ENCODE data around the gene SDHAF3. TPM values are rescaled to one million over a fixed set of nuclear protein-coding genes. Genes with fewer than 3 reads are reported as not detected.

Gene SDHAF3
- total RNA-seq, 1 experiment from 2014 or later, result 25.0 TPM

DNA sequence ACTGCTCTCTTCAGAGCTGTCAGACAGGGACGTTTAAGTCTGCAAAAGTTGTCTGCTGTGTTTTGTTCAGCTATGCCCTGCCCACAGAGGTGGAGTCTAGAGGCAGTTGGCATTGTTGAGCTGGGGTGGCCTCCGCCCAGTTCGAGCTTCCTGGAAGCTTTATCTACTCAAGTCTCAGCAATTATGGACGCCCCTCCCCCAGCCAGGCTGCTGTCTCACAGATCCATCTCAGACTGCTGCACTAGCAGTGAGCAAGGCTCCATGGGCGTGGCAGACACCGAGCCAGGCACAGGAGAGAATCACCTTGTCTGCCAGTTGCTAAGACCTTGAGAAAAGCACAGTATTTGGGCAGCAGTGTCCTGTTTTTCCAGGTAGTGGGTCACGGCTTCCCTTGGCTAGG is 98.1 kb downstream of the SDHAF3 start (continued):
- no peak for TF ChIP-seq POLR2A (IDR thresholded peaks at IDR 0.05; ENCODE audit: borderline replicate concordance, extremely low read depth, insufficient read depth, insufficient read length)
- TF ChIP-seq TCF7L2 (IDR thresholded peaks at IDR 0.05; ENCODE audit: borderline replicate concordance, extremely low read depth, insufficient read depth, insufficient read length), result no peak
- TF ChIP-seq RAD21 (IDR thresholded peaks at IDR 0.05; ENCODE audit: low read depth), result no peak
- no peak for TF ChIP-seq CEBPB (IDR thresholded peaks at IDR 0.05; ENCODE audit: low read depth)

DNA sequence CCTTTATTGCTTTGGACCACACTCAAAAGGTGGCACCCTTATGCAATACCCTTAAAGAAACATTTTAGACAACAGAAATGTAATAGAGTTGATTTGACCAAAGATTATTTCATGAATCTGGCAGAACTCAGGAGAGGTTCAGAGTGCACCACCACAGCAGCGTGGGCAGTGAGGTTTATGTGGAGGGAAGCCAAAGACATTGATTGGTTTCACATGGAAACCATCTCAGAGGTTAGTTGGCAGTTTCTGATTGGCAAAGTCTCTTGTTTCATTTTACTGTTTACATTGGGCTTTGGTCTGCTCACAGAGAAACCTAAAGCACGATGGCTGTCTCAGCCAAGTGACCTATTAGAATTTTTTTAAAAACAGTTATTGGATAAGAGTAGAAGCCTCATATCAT is 101.3 kb downstream of the SDHAF3 start:
- H3K9ac ChIP-seq (ENCODE audit: low read length), result no peak overlapping the region
- RAD21 ChIA-PET (ENCODE audit: low non-redundant PET in 1 of 2, low total read pairs in 2 of 2, uncharacterized antibody in 2 of 2, unreplicated experiment in 2 of 2), result no interaction called here
- no peaks in the 10 kb centered on the region for H3K36me3 ChIP-seq (ENCODE audit: control insufficient read depth in 1 of 2, insufficient read depth in 2 of 2, low read length in 2 of 2)
- no peak overlapping the region for H3K4me2 ChIP-seq (ENCODE audit: low read length)
- H3K79me2 ChIP-seq (ENCODE audit: insufficient read depth, low read length), result no peaks in the 10 kb centered on the region
- TF ChIP-seq, protein P1, sequence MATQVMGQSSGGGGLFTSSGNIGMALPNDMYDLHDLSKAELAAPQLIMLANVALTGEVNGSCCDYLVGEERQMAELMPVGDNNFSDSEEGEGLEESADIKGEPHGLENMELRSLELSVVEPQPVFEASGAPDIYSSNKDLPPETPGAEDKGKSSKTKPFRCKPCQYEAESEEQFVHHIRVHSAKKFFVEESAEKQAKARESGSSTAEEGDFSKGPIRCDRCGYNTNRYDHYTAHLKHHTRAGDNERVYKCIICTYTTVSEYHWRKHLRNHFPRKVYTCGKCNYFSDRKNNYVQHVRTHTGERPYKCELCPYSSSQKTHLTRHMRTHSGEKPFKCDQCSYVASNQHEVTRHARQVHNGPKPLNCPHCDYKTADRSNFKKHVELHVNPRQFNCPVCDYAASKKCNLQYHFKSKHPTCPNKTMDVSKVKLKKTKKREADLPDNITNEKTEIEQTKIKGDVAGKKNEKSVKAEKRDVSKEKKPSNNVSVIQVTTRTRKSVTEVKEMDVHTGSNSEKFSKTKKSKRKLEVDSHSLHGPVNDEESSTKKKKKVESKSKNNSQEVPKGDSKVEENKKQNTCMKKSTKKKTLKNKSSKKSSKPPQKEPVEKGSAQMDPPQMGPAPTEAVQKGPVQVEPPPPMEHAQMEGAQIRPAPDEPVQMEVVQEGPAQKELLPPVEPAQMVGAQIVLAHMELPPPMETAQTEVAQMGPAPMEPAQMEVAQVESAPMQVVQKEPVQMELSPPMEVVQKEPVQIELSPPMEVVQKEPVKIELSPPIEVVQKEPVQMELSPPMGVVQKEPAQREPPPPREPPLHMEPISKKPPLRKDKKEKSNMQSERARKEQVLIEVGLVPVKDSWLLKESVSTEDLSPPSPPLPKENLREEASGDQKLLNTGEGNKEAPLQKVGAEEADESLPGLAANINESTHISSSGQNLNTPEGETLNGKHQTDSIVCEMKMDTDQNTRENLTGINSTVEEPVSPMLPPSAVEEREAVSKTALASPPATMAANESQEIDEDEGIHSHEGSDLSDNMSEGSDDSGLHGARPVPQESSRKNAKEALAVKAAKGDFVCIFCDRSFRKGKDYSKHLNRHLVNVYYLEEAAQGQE (IDR thresholded peaks at IDR 0.05; ENCODE audit: low read depth), result no peak
- TF ChIP-seq SRF (IDR thresholded peaks at IDR 0.05; ENCODE audit: low read depth), result no peak
- TF ChIP-seq EZH2 (IDR thresholded peaks at IDR 0.05), result no peak
- TF ChIP-seq, protein P2, sequence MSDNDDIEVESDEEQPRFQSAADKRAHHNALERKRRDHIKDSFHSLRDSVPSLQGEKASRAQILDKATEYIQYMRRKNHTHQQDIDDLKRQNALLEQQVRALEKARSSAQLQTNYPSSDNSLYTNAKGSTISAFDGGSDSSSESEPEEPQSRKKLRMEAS (IDR thresholded peaks at IDR 0.05), result no peak
- no peak for TF ChIP-seq EGR1 (IDR thresholded peaks at IDR 0.05; ENCODE audit: low read depth)
- no peak for TF ChIP-seq POLR2AphosphoS5 (IDR thresholded peaks at IDR 0.05; ENCODE audit: low read depth, low read length)
- peaks cover 21% of the 10 kb centered on the region; the same call in 1 of the 2 replicates for H3K27me3 ChIP-seq (ENCODE audit: insufficient read depth, low read length)
- H3K4me1 ChIP-seq (ENCODE audit: control insufficient read depth in 1 of 2, insufficient read depth in 2 of 2, low read length in 2 of 2), result no peaks in the 10 kb centered on the region
- BruUV-seq (replicated peaks), result no TSS peak
- intact Hi-C loops (cut with micrococcal nuclease), result no loop called here
- no peaks in the 10 kb centered on the region for H3K9me2 ChIP-seq (ENCODE audit: insufficient read depth)
- CTCF ChIA-PET, result no interaction called here
- DNase-seq (ENCODE audit: low read depth, low spot score) (no peak), ATAC-seq (no peak)
- H2AFZ ChIP-seq (ENCODE audit: low read depth, low read length, poor library complexity, severe bottlenecking), result no peak overlapping the region
- H4K20me1 ChIP-seq (ENCODE audit: insufficient read depth), result no peaks in the 10 kb centered on the region
- H3K4me3 ChIP-seq (replicated peaks in 1 of 2; ENCODE audit: low read depth in 1 of 2, low read length in 2 of 2), result no peak overlapping the region
- no peak overlapping the region for H3K27ac ChIP-seq (ENCODE audit: low read depth, low read length)
- H3K9me3 ChIP-seq (ENCODE audit: control insufficient read depth in 1 of 2, insufficient read depth in 1 of 2, low read depth in 1 of 2, low read length in 2 of 2), result no peaks in the 10 kb centered on the region
- POLR2A ChIA-PET, result no interaction called here

All from HCT116 (cell line).